Endothelial cell (in vitro differentiated cells): ENCODE measurements around the gene METTL21A. TPM values are rescaled to one million over a fixed set of nuclear protein-coding genes. Genes with fewer than 3 reads are reported as not detected.

ENCODE experiments used
- DNase-seq: peaks from one replicate; pipeline ENCODE4 v3.0.0; 2021; ENCODE audit warnings: low spot score
- H3K27ac Mint-ChIP-seq: one replicate; pipeline ENCODE4 v1.8.0; 2021; ENCODE audit warnings: mixed read lengths, inconsistent platforms; ENCODE audit not compliant: unreplicated experiment
- H3K27me3 Mint-ChIP-seq: one replicate; pipeline ENCODE4 v1.8.0; 2021; ENCODE audit warnings: mild to moderate bottlenecking, moderate library complexity, mixed read lengths, inconsistent platforms; ENCODE audit not compliant: unreplicated experiment
- H3K36me3 Mint-ChIP-seq: one replicate; pipeline ENCODE4 v1.8.0; 2021; ENCODE audit warnings: mild to moderate bottlenecking, low read depth, mixed read lengths, inconsistent platforms; ENCODE audit not compliant: unreplicated experiment
- H3K4me1 Mint-ChIP-seq: one replicate; pipeline ENCODE4 v1.8.0; 2021; ENCODE audit warnings: mild to moderate bottlenecking, mixed read lengths, inconsistent platforms; ENCODE audit not compliant: unreplicated experiment
- H3K4me3 Mint-ChIP-seq: one replicate; pipeline ENCODE4 v1.8.0; 2021; ENCODE audit warnings: mild to moderate bottlenecking, mixed read lengths, inconsistent platforms; ENCODE audit not compliant: unreplicated experiment
- H3K9me3 Mint-ChIP-seq: one replicate; pipeline ENCODE4 v1.8.0; 2021; ENCODE audit warnings: mixed read lengths, inconsistent platforms; ENCODE audit not compliant: unreplicated experiment
- long read RNA-seq: library from polyadenylated mRNA; unstranded; transcript quantifications from one replicate; pipeline ENCODE4 v2.0.0, GENCODE V29; 2020; ENCODE audit not compliant: unreplicated experiment
- total RNA-seq: library from RNA; stranded (reverse); fragmentation: NEBNext Ultra II Directional; extraction: Animal tissue kit (Norgen Biotek cat#: 25700); gene quantifications from one replicate; pipeline ENCODE4 v1.2.1, GENCODE V29; 2021; ENCODE audit not compliant: unreplicated experiment
- TF ChIP-seq, protein P1 (sequence below): fragments of 200-600 bp; sonication (generic); IDR thresholded peaks from one replicate; pipeline ENCODE4 v1.5.0; 2021; ENCODE audit warnings: antibody characterized with exemption; ENCODE audit not compliant: unreplicated experiment

Gene METTL21A
- 14.9 TPM for total RNA-seq
- long read RNA-seq, full-length matches to known transcripts, result 13 of 15 reads
- long read RNA-seq, partial matches to known transcripts, result 0 of 15 reads
- long read RNA-seq, other reads (novel, unspliced or antisense), result 2 of 15 reads

DNA sequence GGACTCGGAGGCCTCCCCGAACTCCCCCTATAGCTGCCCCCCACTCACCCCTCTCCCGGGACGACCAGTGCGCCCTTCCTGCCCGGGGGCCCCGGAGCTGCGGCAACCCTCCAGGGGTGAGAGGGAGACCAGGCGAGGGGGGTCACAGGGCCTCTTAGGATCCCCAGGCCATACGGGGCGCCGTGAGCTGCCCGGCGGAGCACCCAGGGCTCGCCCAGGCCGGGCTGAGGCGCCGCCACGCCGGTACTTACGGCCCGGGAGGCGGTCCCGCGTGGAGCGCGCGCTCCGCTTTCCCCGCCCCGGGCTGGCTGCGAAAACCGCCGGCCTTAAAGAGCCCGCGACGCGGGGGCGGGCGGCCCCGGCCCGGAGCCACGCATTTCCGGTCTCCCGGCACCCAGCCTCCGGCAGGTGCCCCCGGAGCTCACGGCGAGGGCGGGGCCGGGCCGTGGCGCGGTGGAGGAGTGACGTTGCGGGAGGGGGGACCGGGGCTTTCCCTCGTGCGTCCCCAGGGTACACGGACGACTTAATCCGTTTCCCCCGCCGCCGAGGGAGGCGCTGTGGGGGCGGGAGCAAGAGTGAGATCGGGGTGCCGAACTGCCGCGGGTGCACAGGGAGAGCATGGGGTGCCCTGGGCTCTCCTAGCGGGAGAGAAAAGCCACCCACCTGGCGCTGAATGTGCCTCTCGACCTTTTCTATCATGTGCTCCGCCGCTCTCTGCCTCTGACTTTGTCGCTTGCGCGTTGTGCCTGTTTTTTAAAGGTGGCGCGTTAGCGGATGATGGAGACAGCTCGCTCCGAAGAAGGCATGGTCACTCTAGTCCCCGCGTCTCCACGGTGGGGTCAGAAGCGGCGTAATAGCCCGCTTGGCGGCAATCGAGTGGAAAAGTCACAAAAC, at the start of gene METTL21A:
METTL21A (minus strand) TSS at position 381 of the 894 bp plus-strand sequence. CDS start 1,019 bp downstream, outside the sequence.
- Mint-ChIP-seq H3K9me3 (no peaks in the 10 kb centered on the region), H3K27ac (peak within 1 kb of the TSS; percentile 76)

DNA sequence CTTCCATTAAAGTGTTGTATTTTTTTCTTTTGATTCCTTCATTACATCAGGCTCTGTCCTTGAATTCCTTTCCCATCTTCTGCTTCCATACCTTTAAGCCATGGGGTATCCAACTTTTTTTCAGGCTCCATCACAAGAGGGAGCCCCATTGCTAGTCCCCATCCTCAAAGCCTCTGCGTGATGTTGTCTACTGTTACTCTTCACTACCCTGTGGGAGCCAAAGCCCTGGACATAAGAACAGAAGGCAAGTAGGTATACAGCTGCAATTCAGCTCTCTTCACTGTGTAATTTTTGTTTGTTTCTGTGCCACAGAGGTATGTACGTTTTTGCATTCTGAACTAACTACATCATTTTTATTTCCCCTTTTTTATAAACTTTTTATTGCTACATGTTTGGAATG, 49.6 kb upstream of the METTL21A start:
- no peak overlapping the region for H3K4me3 Mint-ChIP-seq

More for the DNA sequence above, at the start of gene METTL21A:
- Mint-ChIP-seq H3K27me3 (peaks cover 8% of the 10 kb centered on the region), H3K4me1 (peaks cover 14% of the 10 kb centered on the region), H3K36me3 (peaks cover 12% of the 10 kb centered on the region), H3K4me3 (peak within 1 kb of the TSS; percentile 92)
- TF ChIP-seq, protein P1, sequence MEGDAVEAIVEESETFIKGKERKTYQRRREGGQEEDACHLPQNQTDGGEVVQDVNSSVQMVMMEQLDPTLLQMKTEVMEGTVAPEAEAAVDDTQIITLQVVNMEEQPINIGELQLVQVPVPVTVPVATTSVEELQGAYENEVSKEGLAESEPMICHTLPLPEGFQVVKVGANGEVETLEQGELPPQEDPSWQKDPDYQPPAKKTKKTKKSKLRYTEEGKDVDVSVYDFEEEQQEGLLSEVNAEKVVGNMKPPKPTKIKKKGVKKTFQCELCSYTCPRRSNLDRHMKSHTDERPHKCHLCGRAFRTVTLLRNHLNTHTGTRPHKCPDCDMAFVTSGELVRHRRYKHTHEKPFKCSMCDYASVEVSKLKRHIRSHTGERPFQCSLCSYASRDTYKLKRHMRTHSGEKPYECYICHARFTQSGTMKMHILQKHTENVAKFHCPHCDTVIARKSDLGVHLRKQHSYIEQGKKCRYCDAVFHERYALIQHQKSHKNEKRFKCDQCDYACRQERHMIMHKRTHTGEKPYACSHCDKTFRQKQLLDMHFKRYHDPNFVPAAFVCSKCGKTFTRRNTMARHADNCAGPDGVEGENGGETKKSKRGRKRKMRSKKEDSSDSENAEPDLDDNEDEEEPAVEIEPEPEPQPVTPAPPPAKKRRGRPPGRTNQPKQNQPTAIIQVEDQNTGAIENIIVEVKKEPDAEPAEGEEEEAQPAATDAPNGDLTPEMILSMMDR, result peak; percentile 33
- peak; percentile 65 for DNase-seq

DNA sequence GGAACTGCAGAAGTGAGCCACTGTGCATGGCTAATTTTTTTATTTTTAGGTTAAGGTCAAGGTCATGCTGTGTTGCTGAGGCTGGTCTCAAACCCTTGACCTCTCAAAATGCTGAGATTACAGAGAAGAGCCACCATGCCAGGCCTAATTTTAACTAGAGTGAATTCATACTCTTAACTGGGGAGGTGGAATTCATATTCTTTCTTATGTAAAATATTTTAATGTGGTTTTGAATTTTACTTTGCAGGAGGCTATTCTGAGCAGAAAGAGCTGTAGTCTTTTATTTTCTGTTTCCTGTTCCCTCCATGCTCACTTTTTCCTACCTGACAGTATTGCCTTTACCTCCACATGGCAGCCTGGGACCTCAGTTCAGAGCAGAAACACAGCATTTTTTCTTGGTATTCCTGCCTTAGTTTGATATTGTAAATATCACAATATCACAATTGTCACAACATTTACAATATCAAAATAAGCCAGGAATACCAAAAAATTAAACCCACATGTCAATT, 49.1 kb upstream of the METTL21A start:
- Mint-ChIP-seq H3K4me3 (no peak overlapping the region), H3K36me3 (no peaks in the 10 kb centered on the region), H3K27me3 (peaks cover 1% of the 10 kb centered on the region), H3K9me3 (no peaks in the 10 kb centered on the region), H3K4me1 (peaks cover 19% of the 10 kb centered on the region), H3K27ac (no peak overlapping the region)
- DNase-seq, result no peak
- TF ChIP-seq, protein P1, result no peak

More for the DNA sequence above, 49.6 kb upstream of the METTL21A start:
- no peaks in the 10 kb centered on the region for H3K36me3 Mint-ChIP-seq
- TF ChIP-seq, protein P1, result no peak
- H3K27me3 Mint-ChIP-seq, result peaks cover 1% of the 10 kb centered on the region
- DNase-seq, result no peak
- peak overlapping the region; percentile 17 for H3K27ac Mint-ChIP-seq
- no peaks in the 10 kb centered on the region for H3K9me3 Mint-ChIP-seq
- peaks cover 19% of the 10 kb centered on the region for H3K4me1 Mint-ChIP-seq

DNA sequence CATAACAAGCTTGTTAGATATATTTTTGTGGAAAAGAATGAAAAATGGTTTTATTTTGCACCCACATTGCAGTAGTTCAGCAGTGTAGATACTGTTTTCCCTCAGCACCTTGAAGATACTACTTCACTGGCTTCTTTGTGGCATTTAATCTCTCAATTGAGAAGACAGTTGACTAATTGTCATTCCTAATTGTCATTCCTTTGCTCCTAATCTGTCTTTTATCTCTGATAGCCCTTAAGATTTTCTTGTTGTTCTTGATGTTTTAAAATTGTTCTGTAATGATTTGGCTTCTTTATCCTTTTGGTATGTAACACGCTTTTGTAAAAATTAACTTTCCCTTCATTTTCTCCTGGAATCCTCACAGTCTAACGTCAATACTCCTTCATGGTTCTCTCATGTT, 48.2 kb upstream of the METTL21A start:
- Mint-ChIP-seq H3K4me1 (peaks cover 19% of the 10 kb centered on the region), H3K27ac (no peak overlapping the region), H3K9me3 (no peaks in the 10 kb centered on the region), H3K4me3 (no peak overlapping the region), H3K27me3 (peaks cover 1% of the 10 kb centered on the region), H3K36me3 (no peaks in the 10 kb centered on the region)
- TF ChIP-seq, protein P1, result no peak
- no peak for DNase-seq
